ENCODE measurements around the gene PRR3. TPM values are rescaled to one million over a fixed set of nuclear protein-coding genes. Genes with fewer than 3 reads are reported as not detected.

The PRR3 gene
- total RNA-seq = 7.5 TPM
- long read RNA-seq, partial matches to known transcripts = 0 of 9 reads
- long read RNA-seq, other reads (novel, unspliced or antisense) = 6 of 9 reads

DNA sequence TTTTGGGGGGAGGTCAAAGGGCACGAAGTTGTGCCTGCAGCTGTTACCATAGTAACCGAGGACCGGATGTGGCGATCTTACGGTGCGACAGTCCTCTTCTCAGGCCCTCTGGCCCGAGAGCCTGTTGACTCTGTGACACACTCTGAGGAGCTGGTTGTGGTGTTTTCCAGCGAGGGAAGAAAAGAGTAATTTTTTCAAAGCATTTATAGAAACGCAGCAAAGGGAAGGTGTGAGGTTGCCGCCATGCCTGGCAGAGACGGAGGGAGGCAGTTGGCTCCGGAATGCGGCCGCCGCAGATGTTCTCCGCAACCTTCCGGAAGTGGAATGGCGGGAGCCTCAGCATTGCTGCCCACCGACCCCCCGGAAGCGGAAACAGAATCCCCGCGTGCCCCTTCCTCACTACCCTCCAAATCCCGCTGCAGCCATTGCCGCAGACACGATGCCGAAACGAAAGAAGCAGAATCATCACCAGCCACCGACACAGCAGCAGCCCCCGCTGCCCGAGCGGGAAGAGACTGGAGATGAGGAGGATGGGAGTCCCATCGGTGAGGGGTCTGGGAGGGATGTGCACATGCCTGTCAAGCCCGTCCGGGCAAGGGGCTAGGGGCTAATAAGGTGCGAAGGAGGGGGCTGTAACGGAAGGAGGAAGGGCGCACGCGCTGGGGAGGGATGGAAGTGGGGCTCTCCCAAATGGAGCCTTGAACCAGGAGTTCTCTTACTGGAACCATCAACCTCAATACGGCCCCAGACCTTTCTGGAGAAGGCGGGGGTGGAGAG, at the start of gene PRR3:
TSS of gene PRR3 (plus strand) at position 390 of the 777 bp plus-strand sequence. CDS start at position 440, 50 bp downstream.
- H3K27me3 ChIP-seq (ENCODE audit: low read depth) = no peaks in the 10 kb centered on the region
- intact Hi-C loops (cut with DNase I) = no loop called here
- H3K4me3 ChIP-seq = peak within 1 kb of the TSS; percentile 92
- peak; percentile 89 to 90 for ATAC-seq
- H3K4me1 ChIP-seq = peaks cover 24% of the 10 kb centered on the region
- DNase-seq = peak; percentile 93
- peak within 1 kb of the TSS; percentile 98 for H3K27ac ChIP-seq
- TF ChIP-seq, protein P1, sequence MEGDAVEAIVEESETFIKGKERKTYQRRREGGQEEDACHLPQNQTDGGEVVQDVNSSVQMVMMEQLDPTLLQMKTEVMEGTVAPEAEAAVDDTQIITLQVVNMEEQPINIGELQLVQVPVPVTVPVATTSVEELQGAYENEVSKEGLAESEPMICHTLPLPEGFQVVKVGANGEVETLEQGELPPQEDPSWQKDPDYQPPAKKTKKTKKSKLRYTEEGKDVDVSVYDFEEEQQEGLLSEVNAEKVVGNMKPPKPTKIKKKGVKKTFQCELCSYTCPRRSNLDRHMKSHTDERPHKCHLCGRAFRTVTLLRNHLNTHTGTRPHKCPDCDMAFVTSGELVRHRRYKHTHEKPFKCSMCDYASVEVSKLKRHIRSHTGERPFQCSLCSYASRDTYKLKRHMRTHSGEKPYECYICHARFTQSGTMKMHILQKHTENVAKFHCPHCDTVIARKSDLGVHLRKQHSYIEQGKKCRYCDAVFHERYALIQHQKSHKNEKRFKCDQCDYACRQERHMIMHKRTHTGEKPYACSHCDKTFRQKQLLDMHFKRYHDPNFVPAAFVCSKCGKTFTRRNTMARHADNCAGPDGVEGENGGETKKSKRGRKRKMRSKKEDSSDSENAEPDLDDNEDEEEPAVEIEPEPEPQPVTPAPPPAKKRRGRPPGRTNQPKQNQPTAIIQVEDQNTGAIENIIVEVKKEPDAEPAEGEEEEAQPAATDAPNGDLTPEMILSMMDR (IDR thresholded peaks at IDR 0.05) = no peak
- H3K36me3 ChIP-seq = peaks cover 36% of the 10 kb centered on the region
- no peaks in the 10 kb centered on the region for H3K9me3 ChIP-seq

DNA sequence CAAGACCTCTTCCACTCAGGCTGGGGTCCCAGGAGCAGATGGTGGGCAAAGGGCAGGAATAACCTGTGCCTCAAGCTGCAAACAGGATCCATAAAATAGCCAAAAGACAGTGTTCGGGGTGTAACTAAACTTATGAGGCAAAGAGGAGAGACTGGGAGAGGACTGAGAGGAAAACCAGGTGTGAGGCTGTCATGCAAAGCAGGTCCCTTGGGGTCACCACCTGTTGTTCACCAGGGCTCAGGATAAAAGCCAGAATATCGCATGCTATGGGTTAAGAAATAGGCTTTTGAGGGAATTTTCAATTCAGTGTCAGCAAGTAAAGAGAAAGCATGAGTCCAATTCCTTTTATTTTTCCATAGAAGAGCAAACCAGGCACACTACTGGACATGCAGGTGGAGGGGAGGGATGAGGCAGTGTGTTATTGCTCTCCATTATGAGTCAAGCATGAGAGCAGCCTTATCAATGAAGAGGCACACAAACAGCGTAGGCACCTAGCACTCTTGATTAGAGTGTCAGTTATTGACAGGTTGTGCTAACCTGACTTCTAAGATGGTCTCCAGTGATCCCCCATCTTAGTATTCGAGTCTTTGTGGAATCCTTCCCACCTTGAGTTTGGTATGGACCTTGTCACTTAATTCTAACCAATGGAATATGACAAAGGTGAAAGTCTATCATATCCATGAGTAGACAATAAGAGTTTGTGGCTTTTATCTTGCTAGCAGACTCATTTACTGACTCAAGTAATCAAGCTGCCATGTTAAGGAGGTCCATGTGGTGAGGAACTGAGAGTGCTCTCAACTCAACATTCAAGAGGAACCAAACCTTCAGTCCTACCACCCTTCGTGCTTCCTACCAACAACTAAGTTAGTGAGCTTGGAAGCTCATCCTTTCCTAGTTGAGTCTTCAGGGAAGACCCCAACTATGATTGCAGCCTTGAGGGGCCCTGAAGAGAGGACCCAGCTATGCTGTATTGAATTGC, 49.0 kb upstream of the PRR3 start:
- Histone ChIP-seq H3K27me3 (ENCODE audit: low read depth) (no peaks in the 10 kb centered on the region), H3K4me3 (no peak overlapping the region), H3K36me3 (no peaks in the 10 kb centered on the region), H3K4me1 (peaks cover 26% of the 10 kb centered on the region), H3K27ac (peak overlapping the region; percentile 70), H3K9me3 (no peaks in the 10 kb centered on the region)
- no peak for DNase-seq
- ATAC-seq = peak in 1 of 2 donors; percentile 47
- TF ChIP-seq, protein P1 (IDR thresholded peaks at IDR 0.05) = no peak
- intact Hi-C loops (cut with DNase I) = no loop called here

- ATAC-seq (peak; percentile 44 to 62), DNase-seq (no peak)
- Histone ChIP-seq H3K36me3 (no peaks in the 10 kb centered on the region), H3K27ac (peak overlapping the region; percentile 70), H3K27me3 (ENCODE audit: low read depth) (no peaks in the 10 kb centered on the region), H3K4me1 (peaks cover 26% of the 10 kb centered on the region), H3K4me3 (no peak overlapping the region), H3K9me3 (no peaks in the 10 kb centered on the region)
- intact Hi-C loops (cut with DNase I) = no loop called here
- TF ChIP-seq, protein P1 (IDR thresholded peaks at IDR 0.05) = no peak
Measured at GRCh38 chr6:30508890-30509736, 48.0 kb upstream of the PRR3 start.

DNA sequence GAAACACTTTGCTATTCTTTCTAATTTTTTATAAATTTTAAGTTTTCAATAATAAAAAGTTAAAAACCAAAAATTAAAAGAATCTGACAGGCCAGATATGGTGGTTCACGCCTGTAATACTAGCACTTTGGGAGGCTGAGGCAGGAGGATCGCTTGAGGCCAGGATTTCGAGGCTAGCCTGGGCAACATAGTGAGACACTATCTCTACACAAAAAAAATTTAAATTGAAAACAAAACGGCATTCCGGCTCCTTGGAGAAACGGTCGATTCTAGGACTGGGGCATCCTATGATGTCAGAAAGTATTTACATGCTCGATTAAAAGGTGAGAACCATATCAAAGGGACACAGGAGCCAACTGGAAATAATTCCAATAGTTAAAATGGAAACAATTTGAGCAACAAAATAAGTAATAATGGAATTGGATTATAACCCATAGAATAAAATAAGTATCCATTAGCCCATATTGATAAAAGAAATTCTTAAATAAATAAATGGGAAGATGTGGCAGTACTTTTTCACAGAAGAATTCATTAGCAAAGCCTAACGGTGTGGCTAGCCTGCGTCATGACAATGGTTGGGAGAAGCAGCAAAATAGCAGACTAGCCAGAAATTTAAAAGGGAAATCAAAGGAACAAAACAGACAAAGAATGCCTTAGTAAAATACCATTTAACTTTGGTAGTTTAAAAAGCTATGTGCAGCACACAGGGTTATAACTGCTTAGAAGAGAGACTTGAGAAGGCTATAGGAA, 46.5 kb upstream of the PRR3 start:
- Histone ChIP-seq H3K27ac (peak overlapping the region; percentile 70), H3K9me3 (no peaks in the 10 kb centered on the region), H3K36me3 (no peaks in the 10 kb centered on the region), H3K4me1 (peaks cover 35% of the 10 kb centered on the region), H3K4me3 (no peak overlapping the region), H3K27me3 (ENCODE audit: low read depth) (no peaks in the 10 kb centered on the region)
- no peak for DNase-seq
- intact Hi-C loops (cut with DNase I) = no loop called here
- TF ChIP-seq, protein P1 (IDR thresholded peaks at IDR 0.05) = no peak
- no peak for ATAC-seq

All from lower lobe of right lung (tissue), 2 donors.